HEK293 (cell line): Measurements from ENCODE around the gene ADA.

ENCODE experiments used
- CTCF ChIA-PET: fragments of 350-600 bp; formaldehyde crosslinking; extraction: SDS; loops from one replicate; lab custom pipeline; 2021; ENCODE audit warnings: antibody characterized with exemption; lab: Yijun Ruan, JAX
- POLR2A ChIA-PET: fragments of 300-600 bp; formaldehyde crosslinking; extraction: SDS; loops from one replicate; lab custom pipeline; 2020; ENCODE audit warnings: antibody characterized with exemption, inconsistent platforms; lab: Yijun Ruan, JAX
- H3K27ac ChIP-seq: fragments of 200-500 bp; sonication (Bioruptor generic); 2 replicates; pipeline ENCODE4 v1.5.1; 2014; ENCODE audit warnings: low read depth, low read length, control low read depth, inconsistent platforms; ENCODE audit errors: extremely low read depth
- H3K36me3 ChIP-seq, 2 experiments: fragments of 200-500 bp in 1 of 2; sonication (Bioruptor generic) in 1 of 2; 1 replicate in 1 of 2; 2 replicates in 1 of 2; pipeline ENCODE4 v1.5.1; 2014 to 2017; ENCODE audit warnings: inconsistent platforms in 2 of 2, low read length in 2 of 2; ENCODE audit not compliant: control insufficient read depth in 2 of 2, insufficient read depth in 1 of 2
- H3K4me1 ChIP-seq: fragments of 200-500 bp; sonication (Bioruptor generic); 2 replicates; pipeline ENCODE4 v1.5.1; 2014; ENCODE audit warnings: mild to moderate bottlenecking, low read length, inconsistent platforms; ENCODE audit not compliant: control insufficient read depth, insufficient read depth
- H3K4me3 ChIP-seq: 2 replicates; pipeline ENCODE4 v1.5.1; 2011; ENCODE audit warnings: low read depth, mild to moderate bottlenecking, control low read depth, low read length, moderate library complexity
- H3K9me3 ChIP-seq: fragments of 200-500 bp; sonication (Bioruptor generic); 2 replicates; pipeline ENCODE4 v1.5.1; 2014; ENCODE audit warnings: low read depth, low read length, inconsistent platforms; ENCODE audit not compliant: control insufficient read depth, insufficient read depth
- GFI1B ChIP-seq: fragments of 450-650 bp; formaldehyde crosslinking; IDR thresholded peaks from 2 replicates; pipeline ENCODE4 v1.5.1; 2016; ENCODE audit warnings: missing biosample characterization, missing genetic modification characterization
- GLIS1 ChIP-seq: fragments of 450-650 bp; formaldehyde crosslinking; IDR thresholded peaks from 2 replicates; pipeline ENCODE4 v1.5.1; 2016; ENCODE audit warnings: missing biosample characterization, missing genetic modification characterization
- KLF1 ChIP-seq: fragments of 450-650 bp; formaldehyde crosslinking; IDR thresholded peaks from 2 replicates; pipeline ENCODE4 v1.5.1; 2016; ENCODE audit warnings: missing biosample characterization, missing genetic modification characterization
- KLF8 ChIP-seq: fragments of 450-650 bp; formaldehyde crosslinking; IDR thresholded peaks from 2 replicates; pipeline ENCODE4 v1.5.1; 2016; ENCODE audit warnings: missing biosample characterization, missing genetic modification characterization
- KLF9 ChIP-seq: fragments of 450-650 bp; formaldehyde crosslinking; IDR thresholded peaks from 2 replicates; pipeline ENCODE4 v1.5.1; 2016; ENCODE audit warnings: missing biosample characterization, missing genetic modification characterization, low read depth
- SALL2 ChIP-seq: fragments of 450-650 bp; formaldehyde crosslinking; IDR thresholded peaks from 2 replicates; pipeline ENCODE4 v1.5.0; 2017; ENCODE audit warnings: missing biosample characterization, mild to moderate bottlenecking, missing genetic modification characterization, borderline replicate concordance
- SCRT1 ChIP-seq: fragments of 450-650 bp; formaldehyde crosslinking; IDR thresholded peaks from 2 replicates; pipeline ENCODE4 v1.5.1; 2016; ENCODE audit warnings: missing biosample characterization, missing genetic modification characterization, borderline replicate concordance
- SCRT2 ChIP-seq: fragments of 450-650 bp; formaldehyde crosslinking; IDR thresholded peaks from 2 replicates; pipeline ENCODE4 v1.5.1; 2016; ENCODE audit warnings: missing biosample characterization, missing genetic modification characterization
- YY1 ChIP-seq: fragments of 450-650 bp; formaldehyde crosslinking; IDR thresholded peaks from 2 replicates; pipeline ENCODE4 v1.5.1; 2018; ENCODE audit warnings: missing biosample characterization, missing genetic modification characterization
- ZBTB10 ChIP-seq: fragments of 450-650 bp; formaldehyde crosslinking; IDR thresholded peaks from 2 replicates; pipeline ENCODE4 v1.5.1; 2016; ENCODE audit warnings: missing biosample characterization, missing genetic modification characterization
- ZBTB44 ChIP-seq: fragments of 450-650 bp; IDR thresholded peaks from 2 replicates; pipeline ENCODE4 v1.5.1; 2018; ENCODE audit warnings: missing biosample characterization, mild to moderate bottlenecking, missing genetic modification characterization
- ZEB2 ChIP-seq: fragments of 450-650 bp; formaldehyde crosslinking; IDR thresholded peaks from 2 replicates; pipeline ENCODE4 v1.5.1; 2016; ENCODE audit warnings: missing biosample characterization, missing genetic modification characterization
- ZNF157 ChIP-seq: fragments of 450-650 bp; formaldehyde crosslinking; IDR thresholded peaks from 2 replicates; pipeline ENCODE4 v1.5.1; 2016; ENCODE audit warnings: missing biosample characterization, missing genetic modification characterization
- ZNF16 ChIP-seq: fragments of 450-650 bp; formaldehyde crosslinking; IDR thresholded peaks from 2 replicates; pipeline ENCODE4 v1.5.1; 2016; ENCODE audit warnings: low read depth, missing biosample characterization, missing genetic modification characterization
- ZNF174 ChIP-seq: fragments of 450-650 bp; formaldehyde crosslinking; IDR thresholded peaks from 2 replicates; pipeline ENCODE4 v1.5.0; 2017; ENCODE audit warnings: missing biosample characterization, mild to moderate bottlenecking, missing genetic modification characterization
- ZNF24 ChIP-seq: fragments of 450-650 bp; formaldehyde crosslinking; IDR thresholded peaks from 2 replicates; pipeline ENCODE4 v1.5.1; 2016; ENCODE audit warnings: missing biosample characterization, missing genetic modification characterization
- ZNF302 ChIP-seq: fragments of 450-650 bp; formaldehyde crosslinking; IDR thresholded peaks from 2 replicates; pipeline ENCODE4 v1.5.1; 2016; ENCODE audit warnings: missing biosample characterization, missing genetic modification characterization, low read depth
- ZNF311 ChIP-seq: fragments of 450-650 bp; formaldehyde crosslinking; IDR thresholded peaks from 2 replicates; pipeline ENCODE4 v1.5.1; 2017; ENCODE audit warnings: missing biosample characterization, missing genetic modification characterization, borderline replicate concordance
- ZNF518A ChIP-seq: fragments of 450-650 bp; formaldehyde crosslinking; conservative IDR thresholded peaks from 2 replicates; pipeline ENCODE4 v1.5.1; 2016; ENCODE audit warnings: low read depth, missing biosample characterization, missing genetic modification characterization
- ZNF549 ChIP-seq: fragments of 450-650 bp; IDR thresholded peaks from 2 replicates; pipeline ENCODE4 v1.5.1; 2018; ENCODE audit warnings: missing biosample characterization, missing genetic modification characterization, mild to moderate bottlenecking, inconsistent platforms, moderate library complexity
- ZNF561 ChIP-seq: fragments of 450-650 bp; IDR thresholded peaks from 2 replicates; pipeline ENCODE4 v1.5.1; 2018; ENCODE audit warnings: missing biosample characterization, missing genetic modification characterization, borderline replicate concordance
- ZNF596 ChIP-seq: fragments of 450-650 bp; IDR thresholded peaks from 2 replicates; pipeline ENCODE4 v1.5.0; 2018; ENCODE audit warnings: missing biosample characterization, mild to moderate bottlenecking, missing genetic modification characterization, moderate library complexity
- ZNF777 ChIP-seq: fragments of 450-650 bp; formaldehyde crosslinking; IDR thresholded peaks from 2 replicates; pipeline ENCODE4 v1.5.1; 2017; ENCODE audit warnings: missing biosample characterization, missing genetic modification characterization, borderline replicate concordance
- ZSCAN23 ChIP-seq: fragments of 450-650 bp; formaldehyde crosslinking; IDR thresholded peaks from 2 replicates; pipeline ENCODE4 v1.5.1; 2016; ENCODE audit warnings: missing biosample characterization, missing genetic modification characterization

The ADA gene

GRCh38 chr20:44684047-44684967, 32.8 kb upstream of the ADA start:
- no peaks in the 10 kb centered on the region for H3K4me1 ChIP-seq
- H3K27ac ChIP-seq: no peak overlapping the region
- TF ChIP-seq ZBTB44 (tag by site-specific recombination) (no peak), ZNF596 (no peak), ZNF157 (tag by site-specific recombination) (no peak), GLIS1 (tag by site-specific recombination) (peak; percentile 55), ZNF302 (no peak), ZNF311 (no peak), KLF9 (tag by site-specific recombination) (no peak), SALL2 (tag by site-specific recombination) (no peak), GFI1B (tag by site-specific recombination) (no peak), ZSCAN23 (tag by site-specific recombination) (no peak), ZNF549 (no peak), ZNF24 (tag by site-specific recombination) (no peak), ZNF16 (peak; percentile 95)
- TF ChIP-seq, all 188 proteins: peak for 2
- Histone ChIP-seq H3K4me3 (no peak overlapping the region), H3K36me3 (no peaks in the 10 kb centered on the region), H3K9me3 (no peaks in the 10 kb centered on the region)
- ChIA-PET POLR2A (interaction anchor here (0.5 to 1.3 kb wide), 2 partner anchors 32 to 1217 kb away, joined by 3 to 10 read pairs; no protein-coding TSS in a partner anchor), CTCF (interaction anchor here (0.5 to 7.6 kb wide), 52 partner anchors 8 to 526 kb away, joined by 3 to 208 read pairs (median 4); partner anchors contain the start of genes CCN5 and KCNK15)

GRCh38 chr20:44683263-44684046, 32.0 kb upstream of the ADA start:
- ChIA-PET POLR2A (interaction anchor here (0.6 to 1.3 kb wide), 2 partner anchors 31 to 295 kb away, joined by 3 read pairs; no protein-coding TSS in a partner anchor), CTCF (interaction anchor here (0.5 to 7.6 kb wide), 46 partner anchors 9 to 566 kb away, joined by 3 to 208 read pairs (median 4); partner anchors contain the start of genes CCN5 and KCNK15)
- H3K4me3 ChIP-seq: no peak overlapping the region
- H3K27ac ChIP-seq: no peak overlapping the region
- H3K4me1 ChIP-seq: no peaks in the 10 kb centered on the region; the same call in 1 of the 2 replicates
- H3K9me3 ChIP-seq: no peaks in the 10 kb centered on the region
- no peaks in the 10 kb centered on the region for H3K36me3 ChIP-seq
- TF ChIP-seq ZNF518A (tag by site-specific recombination) (no peak), KLF1 (tag by site-specific recombination) (no peak), ZEB2 (tag by site-specific recombination) (0 out of 2 replicates have a peak, but pooled peaks have one; percentile 44), SCRT1 (tag by site-specific recombination) (no peak), KLF8 (no peak), SCRT2 (0 out of 2 replicates have a peak, but pooled peaks have one; percentile 27), ZNF561 (tag by site-specific recombination) (peak; percentile 37; the same call in 1 of the 2 replicates), ZBTB10 (tag by site-specific recombination) (no peak), ZNF777 (no peak), YY1 (tag by site-specific recombination) (0 out of 2 replicates have a peak, but pooled peaks have one; percentile 29), ZNF174 (no peak)
